RWPE2 (cell line): Measurements from ENCODE around the gene POMT1.

Experiments used
- ATAC-seq: fragments of 200-7000 bp; cut with Tn5 transposase; 3 replicates; pipeline ENCODE4 v1.9.1; 2021; ENCODE audit warnings: low read depth
- DNase-seq: peaks from one replicate; pipeline ENCODE4 v3.0.0-alpha.2; 2020; ENCODE audit warnings: low spot score
- H3K27ac ChIP-seq: fragments of 450-650 bp; 2 replicates; pipeline ENCODE4 v1.5.1; 2017; ENCODE audit warnings: mild to moderate bottlenecking; ENCODE audit not compliant: poor library complexity, severe bottlenecking
- H3K27me3 ChIP-seq: fragments of 250-450 bp; sonication (Bioruptor Pico); 2 replicates; pipeline ENCODE4 v1.5.1; 2021; ENCODE audit warnings: mild to moderate bottlenecking, moderate library complexity; ENCODE audit not compliant: insufficient read depth, poor library complexity, severe bottlenecking
- H3K36me3 ChIP-seq: fragments of 250-450 bp; sonication (Bioruptor Pico); 2 replicates; pipeline ENCODE4 v1.5.1; 2020; ENCODE audit warnings: low read depth, mild to moderate bottlenecking, moderate library complexity
- H3K4me1 ChIP-seq: fragments of 250-450 bp; sonication (Bioruptor Pico); 2 replicates; pipeline ENCODE4 v1.5.1; 2021; ENCODE audit warnings: mild to moderate bottlenecking, moderate library complexity; ENCODE audit not compliant: insufficient read depth, poor library complexity, severe bottlenecking
- H3K4me3 ChIP-seq: fragments of 250-450 bp; sonication (Bioruptor Pico); 2 replicates; pipeline ENCODE4 v1.5.1; 2021; ENCODE audit warnings: mild to moderate bottlenecking, moderate library complexity; ENCODE audit not compliant: severe bottlenecking
- H3K9me3 ChIP-seq: fragments of 250-450 bp; sonication (Bioruptor Pico); 2 replicates; pipeline ENCODE4 v1.5.1; 2021; ENCODE audit warnings: mild to moderate bottlenecking, moderate library complexity; ENCODE audit not compliant: severe bottlenecking
- CTCF ChIP-seq: fragments of 450-650 bp; IDR thresholded peaks from one replicate; pipeline ENCODE4 v1.5.1; 2017; ENCODE audit warnings: mild to moderate bottlenecking, moderate library complexity; ENCODE audit not compliant: poor library complexity, severe bottlenecking

Gene POMT1

GRCh38 chr9:131461166-131461565 lies 41.6 kb upstream of the POMT1 start:
- TF ChIP-seq CTCF, result no peak
- DNase-seq (peak; percentile 28), ATAC-seq (no peak)
- Histone ChIP-seq H3K4me3 (no peak overlapping the region), H3K27ac (no peak overlapping the region), H3K36me3 (peaks cover 98% of the 10 kb centered on the region), H3K4me1 (no peaks in the 10 kb centered on the region), H3K27me3 (no peaks in the 10 kb centered on the region), H3K9me3 (peaks cover 2% of the 10 kb centered on the region)

GRCh38 chr9:131464354-131465000 lies 38.2 kb upstream of the POMT1 start:
- TF ChIP-seq CTCF, result no peak
- H3K27ac ChIP-seq, result no peak overlapping the region
- DNase-seq (no peak), ATAC-seq (no peak)
- no peak overlapping the region for H3K4me3 ChIP-seq
- peaks cover 98% of the 10 kb centered on the region for H3K36me3 ChIP-seq
- H3K27me3 ChIP-seq, result no peaks in the 10 kb centered on the region
- no peaks in the 10 kb centered on the region for H3K4me1 ChIP-seq
- H3K9me3 ChIP-seq, result no peaks in the 10 kb centered on the region

- no peak overlapping the region for H3K4me3 ChIP-seq
- DNase-seq (no peak), ATAC-seq (no peak)
- no peak for TF ChIP-seq CTCF
- H3K27ac ChIP-seq, result no peak overlapping the region
- no peaks in the 10 kb centered on the region for H3K4me1 ChIP-seq
- H3K9me3 ChIP-seq, result no peaks in the 10 kb centered on the region
- no peaks in the 10 kb centered on the region for H3K27me3 ChIP-seq
- H3K36me3 ChIP-seq, result peaks cover 98% of the 10 kb centered on the region
Measured at GRCh38 chr9:131465401-131465800, 37.3 kb upstream of the POMT1 start.

GRCh38 chr9:131467214-131467935 lies 35.3 kb upstream of the POMT1 start:
- no peak for ATAC-seq
- Histone ChIP-seq H3K9me3 (no peaks in the 10 kb centered on the region), H3K27ac (no peak overlapping the region), H3K4me3 (no peak overlapping the region), H3K4me1 (no peaks in the 10 kb centered on the region), H3K27me3 (no peaks in the 10 kb centered on the region), H3K36me3 (peaks cover 98% of the 10 kb centered on the region)
- DNase-seq, result peak; percentile 62
- TF ChIP-seq CTCF, result no peak

GRCh38 chr9:131468031-131468430 lies 34.7 kb upstream of the POMT1 start:
- Histone ChIP-seq H3K4me3 (no peak overlapping the region), H3K4me1 (no peaks in the 10 kb centered on the region), H3K36me3 (peaks cover 100% of the 10 kb centered on the region), H3K27me3 (no peaks in the 10 kb centered on the region), H3K9me3 (no peaks in the 10 kb centered on the region), H3K27ac (no peak overlapping the region)
- ATAC-seq (no peak), DNase-seq (peak; percentile 2)
- no peak for TF ChIP-seq CTCF
